SJSA1 (cell line): ENCODE measurements around the gene CACNA1S. TPM values are rescaled to one million over a fixed set of nuclear protein-coding genes. Genes with fewer than 3 reads are reported as not detected.

Experiments used
- DNase-seq, 2 experiments: peaks; one replicate each; pipeline ENCODE4 v3.0.0-alpha.2; 2015 to 2020; ENCODE audit warnings: low spot score in 2 of 2, low read depth in 1 of 2
- H3K27ac ChIP-seq: fragments of 250-450 bp; sonication (Bioruptor Pico); 2 replicates; pipeline ENCODE4 v1.5.1; 2020; ENCODE audit warnings: mild to moderate bottlenecking, moderate library complexity
- H3K27me3 ChIP-seq: fragments of 250-450 bp; sonication (Bioruptor Pico); replicated peaks from 2 replicates; pipeline ENCODE4 v1.5.1; 2020; ENCODE audit warnings: mild to moderate bottlenecking, moderate library complexity
- H3K36me3 ChIP-seq: fragments of 250-450 bp; sonication (Bioruptor Pico); 2 replicates; pipeline ENCODE4 v1.5.1; 2020; ENCODE audit warnings: mild to moderate bottlenecking
- H3K4me1 ChIP-seq: fragments of 250-450 bp; sonication (Bioruptor Pico); replicated peaks from 2 replicates; pipeline ENCODE4 v1.6.1; 2021; ENCODE audit warnings: mild to moderate bottlenecking
- H3K4me3 ChIP-seq: fragments of 250-450 bp; sonication (Bioruptor Pico); 2 replicates; pipeline ENCODE4 v1.5.1; 2020; ENCODE audit warnings: mild to moderate bottlenecking
- H3K9me3 ChIP-seq: fragments of 250-450 bp; sonication (Bioruptor Pico); replicated peaks from 2 replicates; pipeline ENCODE4 v1.5.1; 2020; ENCODE audit warnings: mild to moderate bottlenecking
- total RNA-seq: library from RNA; depleted of rRNA; stranded (reverse); fragments of >200 nt; shearing (Covaris generic); gene quantifications from 2 replicates; pipeline ENCODE4 v1.2.3, GENCODE V29; 2014

CACNA1S gene
- total RNA-seq, 1 experiment from 2014 or later: not detected

DNA sequence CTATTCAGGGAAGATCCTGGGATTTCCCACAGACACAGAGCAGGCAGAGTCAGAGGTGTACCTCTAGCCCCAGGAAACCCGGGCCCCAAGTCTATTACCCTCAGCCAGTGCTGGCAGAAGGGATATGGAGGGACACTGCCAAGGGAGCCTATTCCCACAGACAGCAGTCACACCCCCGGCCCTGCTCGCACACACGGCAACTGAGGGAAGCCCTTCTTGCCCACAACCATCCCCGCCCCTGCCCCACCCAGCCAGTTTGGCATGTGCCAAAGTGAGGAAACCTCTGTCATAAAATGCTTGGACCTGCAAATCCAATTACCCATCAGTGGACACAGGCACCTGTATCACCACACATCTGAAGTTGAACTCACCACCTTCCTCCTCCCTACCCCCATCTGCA lies 6.5 kb downstream of the CACNA1S start:
- no peak for DNase-seq
- Histone ChIP-seq H3K27me3 (no peaks in the 10 kb centered on the region), H3K4me3 (no peak overlapping the region), H3K36me3 (no peaks in the 10 kb centered on the region), H3K27ac (no peak overlapping the region), H3K9me3 (no peaks in the 10 kb centered on the region), H3K4me1 (no peaks in the 10 kb centered on the region)

DNA sequence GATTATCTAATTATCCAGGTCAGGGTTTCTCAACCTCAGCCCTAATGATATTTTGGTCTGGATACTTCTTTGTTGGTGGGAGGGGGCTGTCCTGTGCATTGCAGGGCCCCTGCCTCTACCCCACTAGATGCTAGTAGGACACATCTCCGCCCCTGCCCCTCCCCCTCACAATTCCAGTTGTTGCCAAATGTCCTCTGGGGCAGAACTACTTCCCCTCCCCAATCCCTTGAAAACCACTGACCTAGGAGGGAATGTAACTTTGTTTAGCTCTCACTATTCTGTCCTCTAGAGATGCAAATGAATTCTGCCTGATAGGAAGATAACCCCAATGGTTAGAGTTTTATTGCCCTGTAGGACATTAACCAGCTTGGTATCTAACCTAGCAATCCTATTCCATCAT lies 8.1 kb downstream of the CACNA1S start:
- H3K27ac ChIP-seq: no peak overlapping the region
- H3K4me3 ChIP-seq: no peak overlapping the region
- H3K27me3 ChIP-seq: no peaks in the 10 kb centered on the region
- H3K36me3 ChIP-seq: no peaks in the 10 kb centered on the region
- DNase-seq: no peak
- H3K4me1 ChIP-seq: no peaks in the 10 kb centered on the region
- no peaks in the 10 kb centered on the region for H3K9me3 ChIP-seq

DNA sequence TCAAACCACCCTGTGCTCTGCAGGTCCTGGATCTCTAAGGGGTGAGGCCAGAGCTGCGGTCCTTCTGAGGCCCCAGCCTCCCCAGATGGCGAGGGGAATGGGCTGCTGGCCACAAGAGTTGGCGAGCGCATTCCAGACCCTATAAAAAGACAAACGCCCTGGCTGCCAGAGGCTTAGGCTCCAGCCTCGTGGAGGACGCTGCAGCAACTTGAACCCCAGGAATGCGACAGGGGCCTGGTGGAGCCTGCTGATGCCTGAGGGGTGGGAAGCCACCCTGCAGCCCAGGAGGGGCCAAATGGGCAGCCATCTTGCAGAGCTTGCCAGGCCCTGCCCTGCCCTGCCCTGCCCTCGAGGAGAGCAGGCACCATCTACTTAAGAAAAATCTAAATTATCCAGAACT lies 8.6 kb downstream of the CACNA1S start:
- Histone ChIP-seq H3K36me3 (no peaks in the 10 kb centered on the region), H3K4me3 (no peak overlapping the region), H3K4me1 (no peaks in the 10 kb centered on the region), H3K27me3 (no peaks in the 10 kb centered on the region), H3K27ac (no peak overlapping the region), H3K9me3 (no peaks in the 10 kb centered on the region)
- DNase-seq: no peak

DNA sequence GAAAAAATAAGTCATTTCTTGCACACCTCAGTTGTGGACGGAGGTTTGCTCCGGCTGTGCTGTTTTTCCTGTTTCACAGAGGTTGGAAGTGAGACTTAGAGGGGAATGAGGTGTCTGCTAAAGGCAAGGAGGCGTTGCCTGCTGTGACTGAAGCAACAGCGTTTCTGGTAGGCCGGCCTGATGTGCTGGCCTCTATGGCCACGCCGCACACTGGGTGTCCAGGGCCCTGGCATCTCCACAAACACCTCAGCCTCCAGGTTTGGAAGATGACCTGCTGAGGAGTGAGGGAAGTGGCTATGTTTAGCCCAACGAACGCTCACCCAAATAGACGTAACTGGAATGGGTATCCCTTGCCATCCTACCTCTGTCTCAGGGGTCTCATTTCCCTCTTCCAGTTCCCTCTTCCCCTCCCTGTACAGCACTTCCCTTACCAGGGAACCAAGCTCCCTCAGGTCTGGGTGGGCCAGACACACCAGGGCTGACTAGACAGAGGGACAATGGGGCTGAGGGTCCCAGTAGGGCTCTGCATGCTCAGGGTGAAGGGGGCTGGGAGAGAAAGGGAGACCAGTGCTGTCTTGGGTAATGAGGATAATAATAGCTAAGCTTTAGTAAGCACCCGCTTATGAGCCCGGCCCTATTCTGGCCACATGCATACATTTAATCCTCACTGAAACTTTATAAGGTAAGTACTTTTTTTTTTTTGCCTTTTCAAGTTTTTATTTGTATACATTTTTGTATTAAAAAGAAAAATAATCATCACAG lies 11.9 kb downstream of the CACNA1S start:
- Histone ChIP-seq H3K27me3 (no peaks in the 10 kb centered on the region), H3K4me3 (no peak overlapping the region)

DNA sequence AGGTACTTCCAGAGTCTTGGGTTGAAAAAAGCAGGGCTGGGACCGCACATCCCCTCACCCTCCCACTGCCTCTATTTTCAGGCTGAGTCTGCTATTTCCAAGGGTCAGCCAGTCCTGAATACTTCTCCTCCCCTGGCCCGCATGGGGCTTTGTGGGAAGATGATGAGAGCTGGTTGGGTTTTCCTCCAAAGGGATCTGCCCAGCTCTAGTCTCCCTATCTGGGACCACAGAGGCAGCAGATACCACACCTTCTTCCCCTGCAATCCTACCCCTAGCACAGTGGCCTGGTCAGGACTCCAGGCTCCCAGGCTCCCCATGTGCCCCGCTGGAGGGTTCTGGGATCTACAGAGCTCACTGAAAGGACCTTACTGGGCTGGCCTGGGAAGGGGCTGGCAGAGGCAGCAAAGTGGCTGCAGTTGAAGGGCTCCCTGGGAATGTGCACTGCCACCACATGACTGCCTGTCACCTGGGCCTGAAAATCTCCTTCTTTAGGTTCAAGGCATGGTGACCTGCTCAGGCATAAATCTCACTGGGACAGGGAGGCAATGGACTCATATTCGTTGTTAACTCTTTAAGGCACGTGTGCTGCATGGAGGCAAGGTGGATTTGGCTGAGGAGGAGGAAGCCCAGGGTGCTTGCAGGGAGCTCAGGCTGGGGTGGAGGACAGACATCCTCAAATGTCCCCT lies 13.1 kb downstream of the CACNA1S start:
- no peaks in the 10 kb centered on the region for H3K4me1 ChIP-seq

More for the DNA sequence above, 11.9 kb downstream of the CACNA1S start:
- Histone ChIP-seq H3K4me1 (no peaks in the 10 kb centered on the region), H3K9me3 (no peaks in the 10 kb centered on the region), H3K27ac (no peak overlapping the region), H3K36me3 (no peaks in the 10 kb centered on the region)
- DNase-seq: no peak

DNA sequence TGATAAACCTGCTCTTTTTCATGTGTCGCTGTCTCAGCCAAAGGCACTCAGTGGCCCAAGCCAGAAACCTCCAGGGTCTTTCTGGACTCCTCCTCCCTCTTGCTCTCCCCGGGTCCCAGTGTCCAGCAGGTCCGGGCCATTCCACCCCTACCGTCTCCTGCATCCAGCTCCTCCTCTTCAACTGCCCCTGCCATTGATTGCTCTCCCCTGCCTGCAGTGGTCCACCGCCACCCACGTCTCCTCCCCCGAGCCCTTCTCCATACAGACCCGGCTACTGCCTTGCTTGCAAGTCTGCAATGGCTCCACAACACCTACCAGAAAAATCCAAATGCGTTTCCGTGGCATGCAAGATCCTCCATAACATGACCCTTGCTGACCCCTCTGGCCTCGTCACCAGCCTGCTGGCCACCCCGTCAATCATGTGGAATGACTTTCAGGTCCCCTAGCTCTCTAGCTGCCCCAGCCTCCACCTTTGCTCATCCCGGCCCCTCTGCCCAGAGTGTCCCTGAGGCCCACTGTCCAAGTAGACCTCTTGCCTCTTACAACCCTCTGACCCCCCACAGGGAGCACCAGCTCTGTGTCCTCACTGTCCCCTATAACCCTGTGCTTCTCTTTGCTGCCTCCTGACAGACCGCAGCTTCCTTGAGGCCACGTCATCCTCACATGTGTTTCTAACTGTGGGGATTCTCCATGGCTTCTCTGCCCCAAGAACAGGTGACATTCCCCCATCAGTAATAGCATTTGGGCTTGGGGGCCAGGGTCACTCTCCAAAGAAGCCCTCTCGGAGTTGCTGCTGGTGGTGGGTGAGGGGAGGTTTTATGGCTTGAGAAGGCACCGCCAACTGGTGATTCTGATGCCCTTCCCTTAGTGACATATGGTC lies 15.0 kb downstream of the CACNA1S start:
- Histone ChIP-seq H3K27ac (no peak overlapping the region), H3K27me3 (no peaks in the 10 kb centered on the region; the same call in 1 of the 2 replicates)
- no peak for DNase-seq

More for the DNA sequence above, 13.1 kb downstream of the CACNA1S start:
- Histone ChIP-seq H3K4me3 (no peak overlapping the region), H3K27me3 (no peaks in the 10 kb centered on the region), H3K27ac (no peak overlapping the region), H3K9me3 (no peaks in the 10 kb centered on the region), H3K36me3 (no peaks in the 10 kb centered on the region)
- no peak for DNase-seq

DNA sequence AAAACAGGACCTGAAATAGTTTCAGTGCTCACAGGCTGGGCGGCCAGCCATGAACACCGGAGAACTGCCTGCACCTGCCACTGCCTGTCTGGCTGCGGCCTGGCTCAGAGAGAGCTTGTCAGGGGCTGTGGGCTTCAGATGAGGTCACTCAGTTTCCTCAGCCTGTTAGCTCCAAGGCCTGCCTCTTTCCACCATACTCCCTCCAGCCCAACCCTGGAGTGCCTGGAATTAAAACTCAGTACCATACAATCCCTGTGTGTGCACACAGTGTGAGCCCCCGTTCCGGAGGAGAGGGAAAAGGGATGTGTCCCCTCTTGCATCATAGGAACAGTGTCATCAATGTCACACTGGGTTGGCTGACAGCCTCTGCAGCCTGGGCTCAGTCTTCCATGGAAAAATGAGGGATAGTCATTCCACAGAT lies 16.2 kb downstream of the CACNA1S start:
- no peaks in the 10 kb centered on the region; the same call in 1 of the 2 replicates for H3K27me3 ChIP-seq
- no peak overlapping the region for H3K27ac ChIP-seq
- DNase-seq: no peak
- no peaks in the 10 kb centered on the region for H3K36me3 ChIP-seq
- no peak overlapping the region for H3K4me3 ChIP-seq
- no peaks in the 10 kb centered on the region for H3K4me1 ChIP-seq
- no peaks in the 10 kb centered on the region for H3K9me3 ChIP-seq

More for the DNA sequence above, 15.0 kb downstream of the CACNA1S start:
- Histone ChIP-seq H3K4me1 (no peaks in the 10 kb centered on the region), H3K9me3 (no peaks in the 10 kb centered on the region), H3K4me3 (no peak overlapping the region), H3K36me3 (no peaks in the 10 kb centered on the region)

DNA sequence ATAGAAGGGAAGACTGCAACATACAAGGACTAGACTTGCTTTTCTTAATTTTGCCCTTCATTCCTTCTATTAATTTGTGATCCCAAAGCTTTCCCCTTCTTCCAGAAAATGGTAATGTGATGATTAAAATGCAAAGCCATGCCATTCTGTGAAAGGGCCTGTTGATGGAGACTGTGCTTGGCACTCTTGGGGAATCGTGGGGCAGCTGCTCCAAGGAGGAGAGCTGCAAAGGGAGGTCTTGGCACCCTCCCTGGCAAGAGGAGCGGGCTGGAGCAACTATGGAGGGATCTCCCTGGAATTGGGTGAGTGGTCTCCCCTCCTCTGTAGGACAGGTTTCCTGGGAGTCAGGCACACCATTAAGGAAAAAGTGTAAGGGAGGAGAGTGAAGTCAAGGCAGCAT lies 16.6 kb downstream of the CACNA1S start:
- Histone ChIP-seq H3K4me3 (no peak overlapping the region), H3K27ac (no peak overlapping the region), H3K27me3 (no peaks in the 10 kb centered on the region; the same call in 1 of the 2 replicates), H3K36me3 (no peaks in the 10 kb centered on the region), H3K9me3 (no peaks in the 10 kb centered on the region), H3K4me1 (no peaks in the 10 kb centered on the region)
- no peak for DNase-seq

DNA sequence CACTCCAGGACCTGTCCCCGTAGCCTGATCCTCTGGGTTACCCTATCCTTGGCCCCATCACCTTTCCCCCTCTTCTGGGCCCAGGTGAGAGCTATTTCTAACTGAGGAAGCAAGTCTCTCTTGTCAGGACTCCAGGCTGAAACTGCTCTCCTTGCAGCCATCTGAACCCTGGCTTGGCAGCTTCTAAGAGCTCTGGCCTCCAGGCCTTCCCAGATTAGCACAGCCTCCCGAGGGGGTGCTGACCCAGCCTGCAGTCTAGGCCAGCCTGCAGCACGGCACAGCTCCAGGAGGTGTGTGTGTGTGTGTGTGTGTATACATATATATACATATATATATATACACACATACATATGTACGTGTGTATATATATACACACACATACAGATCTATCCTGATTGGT lies 17.4 kb downstream of the CACNA1S start:
- no peak overlapping the region for H3K4me3 ChIP-seq
- H3K27ac ChIP-seq: no peak overlapping the region
- no peaks in the 10 kb centered on the region; the same call in 1 of the 2 replicates for H3K27me3 ChIP-seq
- DNase-seq: no peak
- H3K4me1 ChIP-seq: no peaks in the 10 kb centered on the region
- no peaks in the 10 kb centered on the region for H3K9me3 ChIP-seq
- no peaks in the 10 kb centered on the region for H3K36me3 ChIP-seq

DNA sequence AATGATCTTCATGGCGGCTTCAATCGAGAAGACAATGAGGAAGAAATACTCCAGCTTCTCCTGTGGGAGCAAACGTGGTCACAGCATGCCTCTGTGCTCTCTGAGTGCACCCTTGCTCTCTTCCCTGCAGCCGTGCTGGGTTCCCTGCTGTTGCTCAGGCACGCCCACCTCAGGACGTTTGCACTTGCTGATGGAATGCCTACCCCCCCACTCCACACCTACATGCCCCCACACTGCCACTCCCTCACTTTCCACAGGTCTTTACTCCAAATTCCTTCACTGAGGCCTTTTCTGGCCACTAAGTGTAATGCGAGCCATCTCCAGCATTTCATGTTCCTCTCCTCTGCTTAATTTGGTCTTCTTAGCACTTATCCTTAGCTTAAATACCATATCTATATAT lies 18.3 kb downstream of the CACNA1S start:
- Histone ChIP-seq H3K27ac (no peak overlapping the region), H3K27me3 (no peaks in the 10 kb centered on the region; the same call in 1 of the 2 replicates)
- DNase-seq: no peak

DNA sequence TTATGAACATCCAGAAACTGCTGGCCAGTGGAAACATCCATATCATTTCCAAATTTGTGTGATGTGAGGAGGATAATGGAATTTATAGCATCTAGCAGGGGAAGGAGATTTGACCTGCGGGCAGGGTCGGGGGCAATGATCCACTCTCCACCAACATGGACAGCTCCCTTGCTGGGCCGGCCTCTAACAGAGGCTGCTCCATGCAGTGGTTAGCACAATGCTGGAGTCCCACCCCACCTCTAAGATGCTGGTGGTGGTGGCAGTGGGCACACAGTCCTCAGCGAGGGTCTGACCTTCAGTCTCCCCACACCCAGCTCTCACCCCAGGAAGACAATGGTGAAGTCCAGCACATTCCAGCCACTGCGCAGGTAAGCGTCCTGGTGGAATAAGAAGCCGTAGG lies 18.7 kb downstream of the CACNA1S start:
- Histone ChIP-seq H3K4me1 (no peaks in the 10 kb centered on the region), H3K27ac (no peak overlapping the region), H3K27me3 (no peaks in the 10 kb centered on the region; the same call in 1 of the 2 replicates), H3K36me3 (no peaks in the 10 kb centered on the region), H3K4me3 (no peak overlapping the region), H3K9me3 (no peaks in the 10 kb centered on the region)
- DNase-seq: no peak

More for the DNA sequence above, 18.3 kb downstream of the CACNA1S start:
- Histone ChIP-seq H3K4me3 (no peak overlapping the region), H3K9me3 (no peaks in the 10 kb centered on the region), H3K36me3 (no peaks in the 10 kb centered on the region), H3K4me1 (no peaks in the 10 kb centered on the region)

DNA sequence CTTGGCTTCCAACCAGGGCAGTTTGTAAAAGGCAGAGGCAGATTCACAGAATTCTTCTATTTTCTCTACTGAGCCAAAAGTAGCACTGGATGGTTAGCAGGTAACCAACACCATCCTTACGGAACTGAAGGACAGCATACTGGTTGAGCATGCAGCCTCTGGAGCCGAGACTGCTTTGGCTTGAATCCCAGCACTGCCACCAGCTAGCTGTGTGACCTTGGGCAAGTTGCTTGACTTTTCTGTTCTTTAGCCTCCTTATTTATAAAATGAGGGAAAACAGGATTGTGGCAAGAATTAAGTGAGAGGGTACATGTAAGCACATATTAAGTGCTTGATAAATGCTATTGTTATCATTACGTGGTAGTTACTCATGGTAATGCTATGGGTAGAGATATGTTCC lies 19.5 kb downstream of the CACNA1S start:
- H3K27me3 ChIP-seq: no peaks in the 10 kb centered on the region; the same call in 1 of the 2 replicates
- H3K27ac ChIP-seq: no peak overlapping the region
- no peaks in the 10 kb centered on the region for H3K9me3 ChIP-seq
- H3K4me1 ChIP-seq: no peaks in the 10 kb centered on the region
- H3K4me3 ChIP-seq: no peak overlapping the region
- no peaks in the 10 kb centered on the region for H3K36me3 ChIP-seq
- DNase-seq: no peak

DNA sequence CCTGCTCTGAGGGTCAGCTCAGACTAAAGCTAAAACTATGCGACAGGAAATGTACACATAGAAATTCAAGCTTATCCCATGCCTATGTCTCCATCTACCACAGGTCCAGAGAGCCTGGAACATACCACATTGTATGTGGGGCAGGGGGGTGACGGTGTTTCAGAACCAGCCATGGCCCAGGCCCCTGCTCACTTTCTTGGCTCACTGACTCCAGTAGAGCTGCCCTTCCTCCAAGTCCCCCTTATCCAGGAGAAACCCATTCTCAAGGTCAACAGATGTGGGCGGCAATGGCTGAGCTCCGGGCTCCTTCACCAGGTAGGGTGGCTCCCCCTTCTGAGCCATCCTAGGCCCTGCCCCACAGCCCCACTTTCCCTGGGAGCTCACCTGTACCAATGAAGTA lies 21.0 kb downstream of the CACNA1S start:
- Histone ChIP-seq H3K36me3 (no peaks in the 10 kb centered on the region), H3K27ac (no peak overlapping the region), H3K9me3 (no peaks in the 10 kb centered on the region), H3K27me3 (no peaks in the 10 kb centered on the region; the same call in 1 of the 2 replicates), H3K4me1 (no peaks in the 10 kb centered on the region), H3K4me3 (no peak overlapping the region)
- no peak for DNase-seq
